HUES64 (cell line): ENCODE results near the gene HGF.

ENCODE experiments used
- H3K27ac ChIP-seq: 2 replicates; pipeline ENCODE4 v1.7.0; 2013; ENCODE audit warnings: low read depth, low read length, inconsistent platforms
- H3K27me3 ChIP-seq: 2 replicates; pipeline ENCODE4 v1.6.1; 2013; ENCODE audit warnings: mild to moderate bottlenecking, low read length; ENCODE audit not compliant: insufficient read depth
- H3K36me3 ChIP-seq: 2 replicates; pipeline ENCODE4 v1.6.1; 2013; ENCODE audit warnings: mild to moderate bottlenecking, low read length; ENCODE audit not compliant: insufficient read depth
- H3K4me1 ChIP-seq: 2 replicates; pipeline ENCODE4 v1.6.1; 2013; ENCODE audit warnings: mild to moderate bottlenecking, low read length, moderate library complexity; ENCODE audit not compliant: insufficient read depth
- H3K4me3 ChIP-seq: 2 replicates; pipeline ENCODE4 v1.5.1; 2013; ENCODE audit warnings: mild to moderate bottlenecking, low read length, moderate library complexity
- H3K9ac ChIP-seq: 2 replicates; pipeline ENCODE4 v1.6.1; 2013; ENCODE audit warnings: mild to moderate bottlenecking, low read depth, low read length
- H3K9me3 ChIP-seq: 2 replicates; pipeline ENCODE4 v1.6.1; 2013; ENCODE audit warnings: low read depth, low read length; ENCODE audit not compliant: insufficient read depth
- WGBS: fragments of 150-250, 120-280 bp; methylation state at CpG from one replicate; pipeline ENCODE4 v1.1.7; 2013; ENCODE audit warnings: missing lambda C conversion rate; 5-methylcytosine and 5-hydroxymethylcytosine counted together

HGF gene

GRCh38 chr7:81691199-81691821 is 78.5 kb downstream of the HGF start:
- H3K4me3 ChIP-seq: no peak overlapping the region
- 96% methylated on average over 2 of the region's 4 CpGs for WGBS
- H3K9me3 ChIP-seq: no peaks in the 10 kb centered on the region
- H3K27me3 ChIP-seq: no peaks in the 10 kb centered on the region
- H3K27ac ChIP-seq: no peak overlapping the region
- H3K36me3 ChIP-seq: no peaks in the 10 kb centered on the region
- peaks cover 46% of the 10 kb centered on the region for H3K4me1 ChIP-seq
- no peak overlapping the region for H3K9ac ChIP-seq

GRCh38 chr7:81690688-81691087 is 79.2 kb downstream of the HGF start:
- Histone ChIP-seq H3K27ac (no peak overlapping the region; the same call in 1 of the 2 replicates), H3K4me1 (peaks cover 46% of the 10 kb centered on the region), H3K4me3 (no peak overlapping the region), H3K36me3 (no peaks in the 10 kb centered on the region), H3K9me3 (no peaks in the 10 kb centered on the region), H3K9ac (no peak overlapping the region), H3K27me3 (no peaks in the 10 kb centered on the region)
- WGBS: 83% methylated on average over 2 of the region's 3 CpGs

DNA sequence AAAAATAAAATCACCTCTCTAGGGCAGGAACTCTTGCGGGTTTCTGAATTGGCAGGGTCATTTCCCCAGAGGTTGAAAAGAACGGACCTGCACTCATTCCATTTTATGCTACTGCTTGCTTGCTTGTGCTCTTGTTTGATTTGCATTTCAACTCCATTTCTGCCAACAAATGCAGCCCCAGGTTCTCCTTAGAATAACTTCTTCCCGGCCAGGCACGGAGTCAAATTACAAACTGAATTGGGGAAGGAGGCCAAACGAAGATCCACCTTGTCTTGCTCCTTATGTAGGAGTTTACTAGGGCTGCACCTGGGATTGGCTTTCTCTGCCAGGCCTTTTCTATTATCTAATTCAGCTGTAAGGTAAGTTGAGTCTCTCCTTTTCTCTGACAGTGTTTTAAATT is 79.6 kb downstream of the HGF start:
- Histone ChIP-seq H3K36me3 (no peaks in the 10 kb centered on the region), H3K27ac (no peak overlapping the region; the same call in 1 of the 2 replicates)
- 16% methylated on average over 5 of the region's 5 CpGs for WGBS

GRCh38 chr7:81688622-81689411 is 81.0 kb downstream of the HGF start:
- Histone ChIP-seq H3K36me3 (no peaks in the 10 kb centered on the region), H3K9ac (no peak overlapping the region), H3K4me1 (peaks cover 53% of the 10 kb centered on the region), H3K9me3 (no peaks in the 10 kb centered on the region), H3K4me3 (no peak overlapping the region), H3K27me3 (no peaks in the 10 kb centered on the region), H3K27ac (0 out of 2 replicates have a peak overlapping the region, but pooled peaks have one; percentile 20)
- WGBS: 85% methylated on average over 4 of the region's 4 CpGs

More for the DNA sequence above, 79.6 kb downstream of the HGF start:
- H3K9me3 ChIP-seq: no peaks in the 10 kb centered on the region
- peaks cover 46% of the 10 kb centered on the region for H3K4me1 ChIP-seq
- H3K9ac ChIP-seq: no peak overlapping the region
- H3K4me3 ChIP-seq: no peak overlapping the region
- H3K27me3 ChIP-seq: no peaks in the 10 kb centered on the region

DNA sequence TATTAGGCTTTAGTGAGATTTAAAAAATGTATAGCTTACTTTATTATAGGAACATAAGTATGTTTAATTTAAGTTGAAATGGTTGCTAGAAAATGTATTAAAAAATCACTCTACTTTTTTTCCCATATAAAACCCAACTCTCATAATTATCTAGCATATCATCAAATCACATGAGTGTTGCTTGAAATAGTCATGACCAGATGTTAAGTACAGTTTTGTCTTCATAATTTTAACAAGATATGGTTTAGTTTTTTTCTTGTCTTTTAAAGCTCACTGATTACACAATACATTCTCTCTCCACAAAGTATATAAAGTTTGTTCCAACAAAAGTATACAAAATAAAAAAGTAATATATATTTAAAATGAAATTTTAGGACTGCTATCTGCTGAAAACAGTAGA is 82.8 kb downstream of the HGF start:
- no peaks in the 10 kb centered on the region for H3K27me3 ChIP-seq
- no peak overlapping the region for H3K27ac ChIP-seq
- no peak overlapping the region for H3K9ac ChIP-seq
- H3K36me3 ChIP-seq: no peaks in the 10 kb centered on the region
- H3K9me3 ChIP-seq: no peaks in the 10 kb centered on the region
- H3K4me3 ChIP-seq: no peak overlapping the region
- peaks cover 47% of the 10 kb centered on the region for H3K4me1 ChIP-seq

DNA sequence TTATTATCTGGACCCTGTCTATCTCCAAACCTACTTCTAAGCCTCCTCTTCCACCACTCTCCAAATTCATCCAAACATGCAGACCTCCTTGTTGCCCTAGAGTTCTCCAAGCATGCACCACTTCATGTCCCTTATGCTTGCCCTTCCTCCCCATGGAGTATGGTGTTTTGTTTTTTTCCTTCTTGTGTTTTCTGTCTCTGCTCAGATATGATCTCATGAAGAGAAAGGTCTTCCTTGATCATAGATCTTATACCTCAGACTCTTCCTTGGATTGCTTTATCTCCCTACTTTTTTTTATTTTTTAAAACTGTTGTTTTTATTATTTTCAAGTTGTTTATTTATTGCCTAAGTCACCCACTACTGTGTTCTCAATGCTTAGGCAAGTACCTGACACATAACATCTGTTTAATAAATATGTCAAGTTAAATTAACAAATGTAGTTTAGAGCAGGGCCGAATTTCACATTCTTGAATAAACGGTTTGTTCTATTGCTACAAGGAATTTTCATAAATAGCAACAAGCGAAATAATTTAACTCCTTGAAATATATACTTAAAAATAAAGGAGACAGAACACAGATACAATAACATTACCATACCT is 84.5 kb downstream of the HGF start:
- Histone ChIP-seq H3K4me3 (no peak overlapping the region), H3K36me3 (no peaks in the 10 kb centered on the region), H3K9ac (no peak overlapping the region), H3K27ac (no peak overlapping the region), H3K27me3 (no peaks in the 10 kb centered on the region), H3K9me3 (no peaks in the 10 kb centered on the region), H3K4me1 (peaks cover 33% of the 10 kb centered on the region)
- 90% methylated on average over 2 of the region's 3 CpGs for WGBS

GRCh38 chr7:81684514-81685269 is 85.2 kb downstream of the HGF start:
- H3K36me3 ChIP-seq: no peaks in the 10 kb centered on the region
- WGBS: 81% methylated on average over 2 of the region's 2 CpGs
- H3K27ac ChIP-seq: no peak overlapping the region
- H3K9me3 ChIP-seq: no peaks in the 10 kb centered on the region
- no peak overlapping the region for H3K4me3 ChIP-seq
- no peak overlapping the region for H3K9ac ChIP-seq
- no peaks in the 10 kb centered on the region for H3K27me3 ChIP-seq
- peaks cover 27% of the 10 kb centered on the region for H3K4me1 ChIP-seq

- H3K9me3 ChIP-seq: no peaks in the 10 kb centered on the region
- H3K27ac ChIP-seq: no peak overlapping the region
- no peaks in the 10 kb centered on the region for H3K27me3 ChIP-seq
- H3K4me3 ChIP-seq: no peak overlapping the region
- H3K4me1 ChIP-seq: peaks cover 20% of the 10 kb centered on the region
- WGBS: 97% methylated on average over 5 of the region's 5 CpGs
- H3K9ac ChIP-seq: no peak overlapping the region
- H3K36me3 ChIP-seq: no peaks in the 10 kb centered on the region
Measured at GRCh38 chr7:81684033-81684432, 85.8 kb downstream of the HGF start.

GRCh38 chr7:81682873-81683272 is 87.0 kb downstream of the HGF start:
- H3K4me3 ChIP-seq: no peak overlapping the region
- no peaks in the 10 kb centered on the region for H3K9me3 ChIP-seq
- no CpG with 5 or more reads among the region's 2 CpGs for WGBS
- no peaks in the 10 kb centered on the region for H3K36me3 ChIP-seq
- H3K27ac ChIP-seq: no peak overlapping the region
- peaks cover 8% of the 10 kb centered on the region; the same call in 1 of the 2 replicates for H3K4me1 ChIP-seq
- no peak overlapping the region for H3K9ac ChIP-seq
- H3K27me3 ChIP-seq: no peaks in the 10 kb centered on the region

GRCh38 chr7:81680120-81680519 is 89.7 kb downstream of the HGF start:
- WGBS: 96% methylated on average over 1 of the region's 2 CpGs

DNA sequence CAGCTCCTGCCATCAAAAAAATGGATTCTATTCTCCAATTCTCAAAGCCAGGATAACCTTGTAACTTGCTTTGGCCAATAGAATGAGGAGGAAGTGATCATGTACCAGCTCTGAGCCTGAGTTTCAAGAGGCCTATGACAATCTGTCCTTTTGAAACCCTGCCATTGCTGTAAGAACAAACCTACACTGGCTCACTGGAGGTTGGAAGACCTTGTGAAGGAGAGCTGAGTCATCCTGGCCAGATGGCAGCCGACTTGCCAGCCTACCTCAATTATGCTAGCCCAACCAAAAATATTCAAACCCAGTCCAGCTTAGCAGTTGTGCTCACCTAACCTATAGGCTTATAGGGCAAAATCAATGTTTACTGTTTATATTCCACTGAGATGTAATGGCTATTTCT is 93.0 kb downstream of the HGF start:
- H3K36me3 ChIP-seq: no peaks in the 10 kb centered on the region
- H3K27ac ChIP-seq: no peak overlapping the region
- H3K27me3 ChIP-seq: no peaks in the 10 kb centered on the region
- peaks cover 36% of the 10 kb centered on the region for H3K4me1 ChIP-seq
- no peak overlapping the region for H3K4me3 ChIP-seq
- 82% methylated on average over 1 of the region's 1 CpG for WGBS
- H3K9me3 ChIP-seq: no peaks in the 10 kb centered on the region
- H3K9ac ChIP-seq: no peak overlapping the region

More at GRCh38 chr7:81680120-81680519, 89.7 kb downstream of the HGF start:
- H3K4me1 ChIP-seq: peaks cover 17% of the 10 kb centered on the region; the same call in 1 of the 2 replicates
- no peaks in the 10 kb centered on the region for H3K36me3 ChIP-seq
- H3K9ac ChIP-seq: no peak overlapping the region
- H3K4me3 ChIP-seq: no peak overlapping the region
- no peaks in the 10 kb centered on the region for H3K9me3 ChIP-seq
- no peaks in the 10 kb centered on the region for H3K27me3 ChIP-seq
- H3K27ac ChIP-seq: no peak overlapping the region
